ENCODE results near the gene CDR2L.
A peak's percentile ranks its signal among the peaks of the same experiment; 100 is the strongest.
"Not testable (repeated sequence)": the region's sequence is repeated elsewhere in the genome, so short reads cannot be mapped to it uniquely, and the experiment has no call there.

The CDR2L gene

DNA sequence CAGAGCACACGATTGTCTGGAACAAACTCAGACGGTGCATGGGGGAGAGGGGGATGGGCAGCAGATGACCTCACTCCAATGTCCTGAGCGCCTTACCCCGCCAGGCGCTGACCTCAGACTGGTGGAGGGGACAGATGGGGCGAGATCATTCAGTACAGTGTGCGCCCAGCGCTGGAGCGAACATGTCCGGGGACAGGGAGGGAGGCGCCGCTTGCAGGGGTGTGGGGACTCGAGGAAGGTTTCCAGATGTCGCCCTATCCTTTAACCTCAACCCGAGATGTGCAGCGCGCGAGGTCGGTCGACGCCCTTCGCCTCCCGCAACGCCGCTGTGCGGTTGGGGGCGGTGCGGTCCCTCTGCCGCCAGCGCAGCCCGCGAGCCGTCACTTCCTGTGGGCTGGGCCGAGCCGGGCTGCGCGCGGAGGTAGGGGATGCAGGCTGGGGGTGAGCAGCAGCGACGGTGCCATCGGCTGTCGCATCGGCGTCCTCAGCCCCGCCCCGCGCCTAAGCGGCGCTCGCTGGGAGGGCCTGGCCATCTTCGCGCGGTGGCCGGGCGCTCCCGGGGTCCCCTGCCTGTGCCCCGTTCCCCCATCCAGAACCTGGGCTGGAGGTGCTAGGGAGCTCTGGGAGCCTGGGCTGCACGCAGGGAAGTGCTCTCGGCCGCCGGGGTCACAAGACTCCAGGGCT lies 5.3 kb upstream of the CDR2L start:
- peak; percentile 54 for DNase-seq

GRCh38 chr17:74982663-74983313 lies 4.6 kb upstream of the CDR2L start:
- DNase-seq, result not testable (repeated sequence)

DNA sequence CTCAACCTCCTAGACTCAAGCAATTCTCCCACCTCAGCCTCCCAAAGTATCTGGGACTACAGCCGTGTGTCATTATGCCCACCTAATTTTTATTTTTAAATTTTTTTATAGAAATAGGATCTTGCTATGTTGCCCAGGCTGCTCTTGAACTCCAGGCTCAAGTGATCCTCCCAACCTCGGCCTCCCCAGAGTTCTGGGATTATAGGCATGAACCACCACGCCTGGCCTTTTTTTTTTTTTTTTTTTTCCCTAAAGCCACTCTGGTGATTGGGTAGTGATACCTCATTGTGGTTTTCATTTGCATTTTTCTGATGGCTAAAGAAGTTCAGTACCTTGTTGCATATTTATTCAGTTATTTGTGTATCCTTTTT lies 1.2 kb upstream of the CDR2L start:
- no peak for DNase-seq

DNA sequence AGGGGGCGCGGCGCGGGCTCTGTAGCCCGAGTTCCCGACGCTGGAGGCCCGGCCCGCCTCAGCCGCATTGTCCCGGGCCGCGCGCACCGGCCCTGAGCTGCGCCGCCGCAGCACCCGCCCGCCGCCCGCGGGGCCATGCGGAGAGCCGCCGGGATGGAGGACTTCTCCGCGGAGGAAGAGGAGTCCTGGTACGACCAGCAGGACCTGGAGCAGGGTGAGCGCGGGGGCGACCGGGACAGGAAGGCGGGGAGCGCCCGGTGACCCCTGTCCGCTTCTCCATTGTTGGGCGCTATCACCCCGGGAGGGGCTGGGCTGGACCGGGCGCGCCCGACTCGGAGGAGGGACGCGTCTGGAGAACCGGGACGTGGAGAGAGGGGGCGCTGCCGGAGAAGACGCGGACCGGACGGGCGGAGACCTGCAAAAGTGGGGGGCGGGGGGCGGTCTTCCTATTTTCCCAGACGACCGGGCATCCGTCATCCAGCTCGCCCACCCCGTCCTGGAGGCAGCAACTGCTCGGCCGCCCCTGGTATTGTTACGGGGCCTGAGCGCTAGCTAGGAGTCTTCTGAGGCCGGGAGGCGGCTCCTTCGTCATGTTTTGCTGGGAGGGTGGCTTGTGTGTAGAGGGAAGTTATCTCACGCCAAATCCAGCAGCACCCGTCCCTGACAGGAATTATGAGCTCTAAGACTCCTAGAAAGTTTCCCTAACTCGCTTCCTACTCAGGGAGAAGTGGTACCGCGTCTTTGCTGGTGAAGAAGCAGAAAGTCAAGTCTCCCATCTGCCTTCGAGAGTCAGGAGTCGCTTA lies 678 bp downstream of the CDR2L start:
- DNase-seq, result peak; percentile 19

- no peak for DNase-seq
Measured at GRCh38 chr17:74990581-74991105, 3.2 kb downstream of the CDR2L start.

GRCh38 chr17:74992223-74992622 lies 4.8 kb downstream of the CDR2L start:
- DNase-seq, result no peak

DNA sequence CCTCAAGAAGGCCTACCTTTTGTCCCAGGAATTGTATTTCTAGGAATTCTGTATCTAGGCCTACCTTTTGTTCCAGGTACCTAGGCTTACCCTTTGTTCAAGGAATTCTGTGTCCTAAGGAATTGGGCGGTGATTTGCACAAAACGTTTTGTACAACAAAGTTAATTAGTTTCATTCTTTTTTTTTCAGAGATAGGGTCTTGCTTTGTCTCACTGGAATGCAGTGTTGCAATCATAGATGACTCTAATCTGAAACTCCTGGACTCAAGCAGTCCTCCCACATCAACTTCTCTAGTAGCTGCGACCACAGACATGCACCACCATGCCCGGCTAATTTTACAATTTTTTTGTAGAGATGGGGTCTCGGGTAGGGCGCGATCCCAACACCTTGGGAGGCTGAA lies 7.0 kb downstream of the CDR2L start:
- DNase-seq, result peak; percentile 72

- DNase-seq, result no peak
Measured at GRCh38 chr17:74995847-74996246, 8.4 kb downstream of the CDR2L start.

DNA sequence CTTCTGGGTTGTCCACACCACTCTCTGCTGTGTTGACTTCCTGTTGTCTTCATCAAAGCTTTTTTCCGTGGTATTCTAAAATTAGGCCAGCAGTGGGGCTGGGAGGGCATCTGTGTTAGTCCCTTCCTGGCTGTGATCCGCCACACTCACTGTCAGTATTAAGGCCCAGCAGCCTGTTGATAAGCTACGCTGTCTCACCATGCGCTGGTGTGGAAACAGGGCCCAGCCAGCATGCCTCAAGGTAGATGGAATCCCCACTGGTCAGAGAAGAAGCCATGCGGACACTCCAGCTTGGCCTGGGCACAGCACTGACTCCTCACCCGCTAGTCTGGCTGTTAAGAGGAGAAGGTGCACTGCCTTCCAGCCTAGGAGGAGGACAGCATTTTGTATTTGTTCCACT lies 11.4 kb downstream of the CDR2L start:
- no peak for DNase-seq

- DNase-seq, result no peak
Measured at GRCh38 chr17:74999523-74999922, 12.1 kb downstream of the CDR2L start.

GRCh38 chr17:75001915-75002843 lies 14.7 kb downstream of the CDR2L start:
- no peak for DNase-seq

DNA sequence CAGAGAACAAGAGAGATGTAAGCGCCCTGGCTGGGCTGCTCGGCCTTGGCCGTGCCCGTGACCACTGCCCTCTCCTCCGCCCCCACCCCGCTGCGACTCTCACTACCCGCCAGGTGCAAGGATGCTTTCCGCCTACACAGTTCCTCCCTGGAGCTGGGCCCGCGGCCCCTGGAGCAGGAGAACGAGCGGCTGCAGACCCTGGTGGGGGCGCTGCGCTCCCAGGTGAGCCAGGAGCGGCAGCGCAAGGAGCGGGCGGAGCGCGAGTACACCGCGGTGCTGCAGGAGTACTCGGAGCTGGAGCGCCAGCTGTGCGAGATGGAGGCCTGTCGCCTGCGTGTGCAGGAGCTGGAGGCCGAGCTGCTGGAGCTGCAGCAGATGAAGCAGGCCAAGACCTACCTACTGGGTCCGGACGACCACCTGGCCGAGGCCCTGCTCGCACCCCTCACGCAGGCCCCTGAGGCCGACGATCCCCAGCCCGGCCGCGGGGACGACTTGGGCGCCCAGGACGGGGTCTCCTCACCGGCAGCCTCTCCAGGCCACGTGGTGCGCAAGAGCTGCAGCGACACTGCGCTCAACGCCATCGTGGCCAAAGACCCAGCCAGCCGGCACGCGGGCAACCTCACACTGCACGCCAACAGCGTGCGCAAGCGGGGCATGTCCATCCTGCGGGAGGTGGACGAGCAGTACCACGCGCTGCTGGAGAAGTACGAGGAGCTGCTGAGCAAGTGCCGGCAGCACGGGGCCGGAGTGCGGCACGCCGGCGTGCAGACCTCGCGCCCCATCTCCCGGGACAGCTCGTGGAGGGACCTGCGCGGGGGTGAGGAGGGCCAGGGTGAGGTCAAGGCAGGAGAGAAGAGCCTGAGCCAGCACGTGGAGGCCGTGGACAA lies 15.9 kb downstream of the CDR2L start:
- no peak for DNase-seq

DNA sequence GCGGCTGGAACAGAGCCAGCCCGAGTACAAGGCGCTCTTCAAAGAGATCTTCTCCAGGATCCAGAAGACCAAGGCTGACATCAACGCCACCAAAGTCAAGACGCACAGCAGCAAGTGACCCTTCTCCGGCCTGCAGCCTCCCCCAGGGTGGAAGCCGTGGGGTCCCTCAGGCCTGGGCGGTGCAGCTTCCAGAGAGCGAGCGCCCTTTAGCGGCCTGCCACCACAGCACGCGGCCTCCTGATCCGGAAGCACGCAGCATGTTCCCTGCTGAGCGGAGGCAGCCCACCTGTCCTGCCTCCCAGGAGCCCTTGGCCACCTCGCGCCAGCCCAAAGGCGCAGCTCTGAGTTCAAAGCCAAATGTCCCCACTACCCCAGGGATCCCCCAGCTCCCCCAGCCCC lies 16.5 kb downstream of the CDR2L start:
- DNase-seq, result no peak

GRCh38 chr17:75004371-75004770 lies 16.9 kb downstream of the CDR2L start:
- no peak for DNase-seq

DNA sequence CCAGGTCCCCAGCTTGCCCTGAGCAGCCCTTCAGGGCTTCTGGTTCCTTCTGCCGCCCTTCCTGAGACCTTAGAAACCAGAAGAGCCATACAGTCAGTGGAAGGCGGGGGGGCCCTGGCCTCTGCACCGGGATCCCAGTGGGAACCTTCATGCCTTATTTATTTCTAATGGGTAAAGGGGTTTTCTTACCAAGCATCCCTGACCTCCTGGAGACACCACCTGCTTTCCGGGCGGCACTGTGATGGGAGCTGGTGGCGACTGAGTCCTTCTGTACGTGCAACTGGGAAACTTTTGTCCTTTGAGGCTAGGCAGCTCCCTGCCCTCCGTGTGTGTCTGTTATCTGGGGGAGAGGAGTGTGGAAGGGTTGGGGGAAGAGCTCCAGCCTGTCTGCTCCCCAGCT lies 17.9 kb downstream of the CDR2L start:
- no peak for DNase-seq

DNA sequence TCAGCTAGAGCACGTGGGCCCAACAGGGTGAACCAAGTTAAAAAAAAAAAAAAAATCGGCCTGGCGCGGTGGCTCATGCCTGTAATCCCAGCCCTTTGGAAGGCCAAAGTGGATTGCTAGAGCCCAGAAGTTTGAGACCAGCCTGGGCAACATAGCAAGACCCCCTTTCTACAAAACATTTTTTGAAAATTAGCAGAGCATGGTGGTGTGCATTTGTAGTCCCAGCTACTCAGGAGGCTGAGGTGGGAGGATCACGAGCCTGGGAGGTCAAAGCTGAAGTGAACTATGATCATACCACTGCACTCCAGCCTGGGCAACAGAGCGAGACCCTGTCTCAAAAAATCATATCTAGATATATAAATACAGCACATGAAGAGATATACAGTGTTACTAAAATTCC lies 18.7 kb downstream of the CDR2L start:
- DNase-seq, result not testable (repeated sequence)

DNA sequence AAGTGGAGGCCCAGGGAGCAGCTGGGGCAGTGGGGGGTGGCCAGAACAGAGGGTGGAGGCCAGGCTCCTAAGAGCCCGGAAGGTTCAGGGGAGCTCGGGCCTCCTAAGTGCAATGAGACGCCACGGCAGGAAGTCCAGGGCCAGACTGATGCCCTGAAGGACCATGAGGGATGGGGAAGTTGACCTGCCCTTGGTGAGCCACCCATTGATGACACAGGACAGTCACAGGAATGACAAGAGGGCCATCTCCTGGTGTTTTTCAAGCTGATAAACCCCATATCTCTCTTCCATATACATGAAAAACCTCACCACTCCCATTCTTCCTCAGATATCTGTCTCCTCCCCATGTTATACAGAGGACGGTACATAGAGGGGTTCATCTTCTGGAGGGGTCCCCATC lies 19.2 kb downstream of the CDR2L start:
- no peak for DNase-seq

DNA sequence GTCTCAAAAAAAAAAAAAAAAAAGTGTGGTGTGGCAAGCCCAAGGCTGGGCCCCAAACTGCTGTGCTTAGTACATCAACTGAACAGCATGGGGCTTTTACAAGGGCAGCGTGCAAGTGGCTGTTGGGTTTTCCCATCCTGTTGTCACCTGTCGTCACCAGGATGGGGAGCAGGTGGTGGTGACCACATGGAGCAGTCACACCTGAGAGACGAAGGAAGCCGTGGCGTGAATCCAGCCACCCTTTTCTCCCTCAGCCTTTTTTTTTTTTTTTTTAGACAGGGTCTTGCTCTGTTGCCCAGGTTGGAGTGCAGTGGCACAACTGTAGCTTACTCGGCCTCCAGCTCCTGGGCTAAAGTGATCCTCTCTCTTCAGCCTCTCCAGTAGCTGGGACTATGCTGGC lies 20.9 kb downstream of the CDR2L start:
- no peak for DNase-seq

- DNase-seq, result no peak
Measured at GRCh38 chr17:75009139-75009724, 21.8 kb downstream of the CDR2L start.

GRCh38 chr17:75010683-75011400 lies 23.4 kb downstream of the CDR2L start:
- DNase-seq, result peak; percentile 15
